ENCODE data around the gene PPARG.

The PPARG gene

GRCh38 chr3:12437861-12438260 is 149.0 kb downstream of the PPARG start:
- Histone ChIP-seq H2AFZ (ENCODE audit: low read length) (no peak overlapping the region), H3K79me2 (ENCODE audit: low read length) (no peaks in the 10 kb centered on the region), H3K9me3 (replicated peaks; ENCODE audit: insufficient read depth, low read length) (no peaks in the 10 kb centered on the region), H3K27ac (ENCODE audit: low read length) (no peak overlapping the region), H3F3A (ENCODE audit: insufficient read depth, low read length) (no peaks in the 10 kb centered on the region), H3K36me3 (replicated peaks; ENCODE audit: insufficient read depth, low read length) (no peaks in the 10 kb centered on the region), H3K4me2 (ENCODE audit: low read depth, low read length) (no peak overlapping the region), H3K4me3 (ENCODE audit: low read length) (no peak overlapping the region), H3K9ac (ENCODE audit: low read length) (no peak overlapping the region), H3K9me2 (replicated peaks; ENCODE audit: insufficient read depth, low read length) (no peaks in the 10 kb centered on the region), H3K4me1 (ENCODE audit: low read length) (no peaks in the 10 kb centered on the region), H4K20me1 (ENCODE audit: insufficient read depth, low read length) (no peaks in the 10 kb centered on the region), H3K27me3 (replicated peaks; ENCODE audit: insufficient read depth, low read length) (peaks cover 9% of the 10 kb centered on the region)
- TF ChIP-seq CTCF (IDR thresholded peaks at IDR 0.05; ENCODE audit: low read length): no peak
- TF ChIP-seq EZH2phosphoT487 (IDR thresholded peaks at IDR 0.05; ENCODE audit: low read length): no peak
- TF ChIP-seq EZH2 (optimal IDR thresholded peaks at IDR 0.05; ENCODE audit: low read depth, low read length): no peak
- DNase-seq: no peak

GRCh38 chr3:12438318-12438717 is 149.4 kb downstream of the PPARG start:
- TF ChIP-seq EZH2phosphoT487 (IDR thresholded peaks at IDR 0.05; ENCODE audit: low read length) (no peak), CTCF (IDR thresholded peaks at IDR 0.05; ENCODE audit: low read length) (no peak), EZH2 (optimal IDR thresholded peaks at IDR 0.05; ENCODE audit: low read depth, low read length) (no peak)
- Histone ChIP-seq H2AFZ (ENCODE audit: low read length) (no peak overlapping the region), H3K4me2 (ENCODE audit: low read depth, low read length) (no peak overlapping the region), H3K79me2 (ENCODE audit: low read length) (no peaks in the 10 kb centered on the region), H3K36me3 (replicated peaks; ENCODE audit: insufficient read depth, low read length) (no peaks in the 10 kb centered on the region), H3K4me3 (ENCODE audit: low read length) (no peak overlapping the region), H3K4me1 (ENCODE audit: low read length) (no peaks in the 10 kb centered on the region), H4K20me1 (ENCODE audit: insufficient read depth, low read length) (no peaks in the 10 kb centered on the region), H3F3A (ENCODE audit: insufficient read depth, low read length) (no peaks in the 10 kb centered on the region), H3K9me2 (replicated peaks; ENCODE audit: insufficient read depth, low read length) (no peaks in the 10 kb centered on the region), H3K27me3 (replicated peaks; ENCODE audit: insufficient read depth, low read length) (peaks cover 14% of the 10 kb centered on the region), H3K9me3 (replicated peaks; ENCODE audit: insufficient read depth, low read length) (no peaks in the 10 kb centered on the region), H3K27ac (ENCODE audit: low read length) (no peak overlapping the region), H3K9ac (ENCODE audit: low read length) (no peak overlapping the region)
- DNase-seq: no peak

DNA sequence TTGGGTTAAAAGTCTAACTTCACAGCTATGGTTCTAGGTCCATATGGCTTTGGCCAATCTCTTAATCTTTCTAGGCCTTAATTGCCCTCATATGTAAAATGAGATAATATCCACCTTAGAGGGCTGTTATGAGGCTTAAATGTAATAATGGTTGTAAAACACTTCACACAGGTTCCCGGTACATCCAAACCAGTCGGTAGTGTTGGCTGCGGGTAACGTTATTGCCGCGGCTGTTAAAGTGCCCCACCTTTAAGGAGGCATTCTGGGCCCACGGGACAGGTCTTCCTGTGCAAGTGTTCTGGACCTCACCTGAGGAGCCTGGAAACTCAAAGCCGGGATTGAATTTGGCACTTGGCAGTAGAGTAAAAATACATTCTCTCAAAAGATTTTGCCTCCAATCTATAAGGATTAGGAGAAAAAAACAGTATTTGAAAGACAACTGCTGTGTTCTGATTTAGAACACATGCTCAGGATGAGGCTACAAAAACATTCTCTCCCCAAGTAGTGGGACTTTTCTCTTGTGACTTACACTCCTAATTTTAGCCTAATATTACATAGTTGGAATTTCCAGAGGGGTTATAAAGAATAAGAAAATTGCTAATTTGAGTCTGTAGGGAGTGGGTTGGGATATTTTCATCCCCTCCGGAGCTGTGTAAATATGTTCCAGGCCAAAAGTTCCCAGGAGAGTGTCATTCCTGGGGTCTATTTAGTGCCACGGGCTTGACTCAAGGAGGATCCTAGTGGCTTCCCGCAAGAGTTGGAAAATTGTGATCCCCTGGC is 150.5 kb downstream of the PPARG start:
- Histone ChIP-seq H3K4me2 (ENCODE audit: low read depth, low read length) (no peak overlapping the region), H4K20me1 (ENCODE audit: insufficient read depth, low read length) (no peaks in the 10 kb centered on the region), H3K4me1 (ENCODE audit: low read length) (no peaks in the 10 kb centered on the region), H3K27me3 (replicated peaks; ENCODE audit: insufficient read depth, low read length) (peaks cover 21% of the 10 kb centered on the region), H3K9me2 (replicated peaks; ENCODE audit: insufficient read depth, low read length) (no peaks in the 10 kb centered on the region), H3K27ac (ENCODE audit: low read length) (no peak overlapping the region), H3K36me3 (replicated peaks; ENCODE audit: insufficient read depth, low read length) (no peaks in the 10 kb centered on the region), H3K4me3 (ENCODE audit: low read length) (no peak overlapping the region), H2AFZ (ENCODE audit: low read length) (no peak overlapping the region), H3K79me2 (ENCODE audit: low read length) (no peaks in the 10 kb centered on the region), H3F3A (ENCODE audit: insufficient read depth, low read length) (no peaks in the 10 kb centered on the region), H3K9ac (ENCODE audit: low read length) (no peak overlapping the region), H3K9me3 (replicated peaks; ENCODE audit: insufficient read depth, low read length) (no peaks in the 10 kb centered on the region)
- no peak for DNase-seq
- TF ChIP-seq CTCF (IDR thresholded peaks at IDR 0.05; ENCODE audit: low read length): no peak
- TF ChIP-seq EZH2 (optimal IDR thresholded peaks at IDR 0.05; ENCODE audit: low read depth, low read length): no peak
- TF ChIP-seq EZH2phosphoT487 (IDR thresholded peaks at IDR 0.05; ENCODE audit: low read length): no peak

All from MM.1S (cell line).